Esophagus squamous epithelium (tissue), 4 donors: ENCODE data around the gene TMEM38B.

ENCODE experiments used
- CTCF ChIP-seq, 6 experiments: fragments of 450-650 bp in 4 of 6; fragments of 200-600 bp in 2 of 6; sonication (generic) in 2 of 6; IDR thresholded peaks; one replicate each; pipeline ENCODE4 v1.5.1; 2016 to 2019; ENCODE audit warnings: antibody characterized with exemption in 6 of 6, mild to moderate bottlenecking in 4 of 6, moderate library complexity in 4 of 6
- POLR2A ChIP-seq, 4 donors: fragments of 450-650 bp; IDR thresholded peaks; one replicate each; pipeline ENCODE4 v1.6.1; 2017; ENCODE audit warnings: antibody characterized with exemption in 4 of 4, mild to moderate bottlenecking in 4 of 4, moderate library complexity in 3 of 4

DNA sequence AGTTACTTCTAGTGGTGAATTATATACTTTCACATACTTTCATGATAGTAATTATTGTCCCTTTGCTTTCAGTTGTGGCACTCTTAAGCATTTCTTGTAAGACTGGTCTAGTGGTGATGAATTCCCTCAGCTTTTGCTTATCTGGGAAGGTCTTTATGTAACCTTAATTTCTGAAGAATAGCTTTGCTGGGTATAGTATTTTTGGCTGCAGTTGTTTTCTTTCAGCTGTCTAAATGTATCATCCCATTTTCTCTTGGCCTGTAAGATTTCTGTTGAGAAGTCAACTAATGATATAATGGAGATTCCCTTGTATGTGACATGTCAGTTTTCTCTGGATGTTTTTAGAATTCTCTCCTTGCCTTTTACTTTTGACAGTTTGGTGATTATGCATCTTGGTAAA lies 41.0 kb downstream of the TMEM38B start:
- no peak for TF ChIP-seq CTCF (IDR thresholded peaks at IDR 0.05)
- TF ChIP-seq POLR2A (IDR thresholded peaks at IDR 0.05) = no peak
